Activated CD8-positive, alpha-beta memory T cell treated with anti-CD3 and anti-CD28 coated beads, Interleukin-2, amount 50 U/mL, for 4 hours (primary cell): ENCODE data around the gene HSPE1.
"Not testable (repeated sequence)": the region's sequence is repeated elsewhere in the genome, so short reads cannot be mapped to it uniquely, and the experiment has no call there.

ENCODE experiments used
- DNase-seq: peaks from one replicate; pipeline ENCODE4 v3.0.0-alpha.2; 2020

The HSPE1 gene

DNA sequence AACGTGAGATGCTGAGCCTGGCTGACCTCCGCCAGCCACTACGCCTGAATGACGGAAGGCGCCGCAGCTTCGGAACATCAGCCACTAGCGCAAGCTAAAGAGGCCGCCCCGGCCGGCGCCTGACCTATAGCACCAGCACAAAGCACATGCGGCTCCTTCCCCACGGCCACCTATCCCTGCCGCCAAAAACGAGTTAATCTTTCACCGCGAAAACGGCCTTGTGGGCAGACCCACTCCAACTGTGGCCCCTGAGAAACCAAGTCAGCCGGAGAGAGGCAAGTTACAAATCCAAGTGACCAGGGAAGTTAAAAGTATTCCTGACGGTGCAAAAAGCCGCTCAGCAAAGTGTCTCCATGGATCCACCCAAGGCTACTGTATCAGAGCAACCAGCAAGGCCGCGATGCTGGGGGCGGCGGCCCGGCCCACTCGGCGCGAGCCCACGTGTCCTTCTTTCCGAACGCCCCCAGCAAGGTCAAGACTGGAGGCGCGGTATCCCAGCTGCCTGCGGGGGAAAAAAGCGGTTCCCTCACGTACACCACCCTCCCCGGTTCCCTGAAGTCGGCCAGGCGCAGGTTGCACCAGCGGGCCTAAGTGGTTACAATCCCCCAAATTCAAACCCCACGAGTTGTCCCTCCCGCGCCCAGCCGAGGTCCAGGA, 1.1 kb upstream of the HSPE1 start:
- DNase-seq, result peak; percentile 50

DNA sequence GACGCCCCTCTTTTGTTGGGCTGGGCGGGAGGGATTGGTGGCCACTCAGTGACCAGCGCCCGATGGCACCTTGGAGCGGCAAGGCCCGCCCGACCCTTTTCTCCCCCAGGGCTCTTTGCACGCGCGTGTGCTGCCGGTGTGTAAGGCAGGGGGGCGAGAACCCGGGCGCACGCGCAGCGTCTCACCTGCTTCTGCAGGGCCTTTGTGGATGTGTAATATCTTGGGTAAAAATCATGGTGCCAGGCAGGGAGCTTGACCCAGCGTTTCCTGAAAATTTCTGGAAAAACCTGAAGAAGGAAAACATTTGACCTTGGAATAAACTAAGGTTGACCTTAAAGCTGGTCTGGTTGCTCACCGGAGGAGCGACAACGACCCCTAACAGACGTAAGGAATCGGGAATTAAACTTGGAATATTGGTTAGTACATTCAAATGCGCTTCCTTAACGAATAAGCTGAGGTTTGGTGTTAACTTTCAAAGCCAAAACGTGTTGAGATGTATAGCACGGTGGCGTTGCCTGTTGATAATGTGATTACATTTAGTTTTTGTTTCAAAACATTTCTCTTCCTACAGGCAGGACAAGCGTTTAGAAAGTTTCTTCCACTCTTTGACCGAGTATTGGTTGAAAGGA, 438 bp downstream of the HSPE1 start:
- no peak for DNase-seq

- no peak for DNase-seq
These were observed 2.0 kb downstream of the HSPE1 start for GRCh38 chr2:197502201-197502600.

DNA sequence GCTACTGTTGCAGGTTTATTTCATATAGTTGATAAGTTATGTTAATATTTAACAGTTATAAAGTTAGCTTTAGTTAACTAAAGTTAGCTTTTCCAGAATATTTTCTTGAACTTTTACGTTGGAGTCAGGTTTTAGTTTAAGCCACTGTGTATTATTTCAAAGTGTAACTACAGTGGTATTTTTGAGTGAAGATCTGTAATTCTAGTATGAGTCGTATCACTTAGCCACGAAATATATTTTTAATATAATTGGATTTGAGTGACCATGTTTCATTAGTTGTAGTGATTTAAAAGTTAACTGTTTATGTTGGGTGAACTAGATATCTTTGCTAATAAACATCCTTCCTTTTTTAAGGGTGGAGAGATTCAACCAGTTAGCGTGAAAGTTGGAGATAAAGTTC, 2.5 kb downstream of the HSPE1 start:
- DNase-seq, result no peak

- DNase-seq, result no peak
These were observed 3.8 kb downstream of the HSPE1 start for GRCh38 chr2:197504000-197504399.

DNA sequence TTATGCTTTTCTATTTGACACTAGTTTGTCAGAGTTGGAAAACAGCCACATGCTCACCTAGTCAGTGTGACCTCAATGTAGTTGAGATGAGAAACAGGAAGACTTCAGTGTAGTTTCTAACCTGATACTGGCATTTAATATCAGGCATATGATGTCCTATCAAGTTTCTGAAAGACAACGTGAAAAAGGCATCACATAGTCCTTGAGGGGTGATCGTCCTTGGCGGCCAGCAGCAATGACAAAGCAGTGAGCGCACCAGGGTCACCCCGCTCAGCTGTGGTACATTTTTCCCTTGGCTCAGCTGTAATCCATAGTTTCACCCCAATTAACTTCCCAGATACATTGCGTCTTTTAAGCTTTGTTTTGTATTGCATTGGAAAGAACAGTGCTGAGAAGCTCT, 4.3 kb downstream of the HSPE1 start:
- no peak for DNase-seq

DNA sequence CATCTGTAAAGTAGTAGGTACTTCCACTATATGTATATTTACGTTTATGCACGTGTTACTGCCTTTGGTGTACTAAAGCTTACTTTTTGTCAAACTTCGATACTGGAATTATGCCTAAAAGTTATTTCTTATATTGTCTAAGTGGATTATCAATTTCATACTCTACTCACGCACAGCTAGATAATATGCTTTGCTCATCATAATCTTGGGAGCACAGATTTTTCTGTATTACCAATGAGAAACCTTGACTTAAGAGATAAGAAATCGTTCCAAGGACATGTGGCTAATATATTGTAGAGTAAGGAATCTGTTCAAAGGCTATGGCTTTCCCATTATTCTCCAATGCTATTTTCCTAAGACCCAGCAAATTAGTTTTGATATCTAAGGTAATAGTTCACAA, 6.5 kb downstream of the HSPE1 start:
- DNase-seq, result no peak

GRCh38 chr2:197513915-197514314, 13.7 kb downstream of the HSPE1 start:
- no peak for DNase-seq

DNA sequence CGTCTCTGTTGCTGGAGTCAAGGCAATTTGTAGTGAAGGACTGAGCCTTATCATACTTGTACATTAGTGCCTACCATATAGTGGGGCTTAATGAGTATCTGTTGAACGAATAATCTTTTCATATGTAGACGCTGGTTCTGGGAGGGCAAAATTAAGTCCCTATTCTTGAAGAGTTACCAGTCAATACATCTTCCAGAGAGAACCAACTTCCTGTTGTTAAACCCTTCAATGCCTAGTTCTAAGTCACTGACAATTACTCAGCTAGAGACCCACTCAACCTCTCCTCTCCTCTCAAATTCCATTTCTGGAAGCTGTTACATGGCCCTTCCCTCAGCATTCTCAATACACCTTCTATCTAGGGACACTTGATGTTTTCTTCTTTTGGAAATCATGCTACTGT, 14.6 kb downstream of the HSPE1 start:
- no peak for DNase-seq

- DNase-seq, result no peak
These were observed 15.1 kb downstream of the HSPE1 start for GRCh38 chr2:197515315-197515738.

DNA sequence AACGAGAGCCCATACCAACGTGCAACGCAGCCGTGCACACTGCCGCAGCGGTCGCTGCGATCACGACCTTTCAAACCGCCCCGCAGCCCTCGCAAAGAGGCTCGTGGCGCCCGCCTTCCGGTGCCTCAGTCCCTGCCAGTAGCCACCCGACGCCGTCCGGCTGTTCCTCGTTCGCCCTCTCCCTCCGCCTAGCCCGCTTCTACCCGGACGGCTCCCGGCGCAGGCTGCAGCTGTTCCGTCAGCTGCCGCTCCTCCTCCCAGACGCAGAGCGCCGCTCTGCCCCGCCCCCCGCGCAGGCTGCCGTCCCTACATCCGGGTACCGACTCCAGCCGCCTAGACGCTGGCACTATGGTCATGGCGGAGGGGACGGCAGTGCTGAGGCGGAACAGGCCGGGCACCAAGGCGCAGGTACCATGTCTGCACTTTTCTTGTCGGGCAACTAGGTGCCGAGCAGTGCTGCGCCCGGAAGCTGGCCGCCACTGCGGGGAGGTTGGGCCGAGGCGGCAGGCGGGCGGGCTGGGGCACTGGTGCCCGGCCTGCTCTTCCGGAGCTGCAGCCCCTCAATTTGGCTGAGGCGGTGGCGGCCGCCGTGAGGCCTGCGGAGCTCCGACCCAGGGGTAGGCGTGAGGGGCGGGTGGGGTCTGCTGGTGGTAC, 15.7 kb downstream of the HSPE1 start, which contains the start of gene MOB4:
MOB4 (plus strand) TSS at position 328 of the 654 bp plus-strand sequence; CDS start at position 349, 21 bp downstream.
- DNase-seq, result peak; percentile 92

DNA sequence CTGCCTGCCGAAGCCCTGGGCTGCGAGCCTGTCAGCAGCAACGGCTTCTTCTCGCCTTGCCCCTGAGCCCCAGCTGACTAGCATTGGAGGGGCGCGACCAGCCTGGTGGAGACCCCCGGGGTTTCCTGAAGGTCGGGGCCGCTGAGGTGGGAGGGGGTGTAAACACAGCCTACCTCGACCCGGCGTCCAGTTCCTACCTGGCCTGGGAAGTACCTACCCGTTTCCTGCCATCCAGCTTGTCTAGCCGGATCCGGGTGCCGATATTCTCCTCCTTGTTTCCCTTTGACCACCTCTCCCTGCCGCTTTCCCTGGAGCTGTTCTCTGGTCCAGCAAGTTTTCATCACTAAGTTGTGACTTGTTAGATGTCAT, 16.2 kb downstream of the HSPE1 start:
- DNase-seq, result no peak

DNA sequence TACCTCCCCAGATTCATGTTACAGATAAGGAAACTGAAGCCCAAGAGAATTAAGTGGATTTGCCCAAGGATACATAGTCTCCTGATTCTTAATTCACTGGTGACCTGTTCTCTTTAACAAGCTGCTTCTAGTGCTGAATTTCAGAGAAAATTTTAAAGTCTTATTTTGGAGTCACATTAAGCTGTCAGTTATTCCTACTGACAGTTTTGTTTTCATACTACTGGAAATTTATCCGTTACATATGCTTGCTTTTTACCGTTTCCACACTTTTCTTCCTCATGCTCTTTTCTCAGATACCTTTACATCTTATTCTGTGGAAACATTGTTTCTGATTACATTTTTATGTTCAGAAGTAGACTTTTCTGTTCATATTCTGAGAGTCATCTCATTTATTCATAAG, 17.0 kb downstream of the HSPE1 start:
- DNase-seq, result no peak

GRCh38 chr2:197538412-197538811, 38.2 kb downstream of the HSPE1 start:
- no peak for DNase-seq

GRCh38 chr2:197539734-197540133, 39.6 kb downstream of the HSPE1 start:
- DNase-seq, result no peak

- DNase-seq, result no peak
These were observed 43.0 kb downstream of the HSPE1 start for GRCh38 chr2:197543206-197543605.

DNA sequence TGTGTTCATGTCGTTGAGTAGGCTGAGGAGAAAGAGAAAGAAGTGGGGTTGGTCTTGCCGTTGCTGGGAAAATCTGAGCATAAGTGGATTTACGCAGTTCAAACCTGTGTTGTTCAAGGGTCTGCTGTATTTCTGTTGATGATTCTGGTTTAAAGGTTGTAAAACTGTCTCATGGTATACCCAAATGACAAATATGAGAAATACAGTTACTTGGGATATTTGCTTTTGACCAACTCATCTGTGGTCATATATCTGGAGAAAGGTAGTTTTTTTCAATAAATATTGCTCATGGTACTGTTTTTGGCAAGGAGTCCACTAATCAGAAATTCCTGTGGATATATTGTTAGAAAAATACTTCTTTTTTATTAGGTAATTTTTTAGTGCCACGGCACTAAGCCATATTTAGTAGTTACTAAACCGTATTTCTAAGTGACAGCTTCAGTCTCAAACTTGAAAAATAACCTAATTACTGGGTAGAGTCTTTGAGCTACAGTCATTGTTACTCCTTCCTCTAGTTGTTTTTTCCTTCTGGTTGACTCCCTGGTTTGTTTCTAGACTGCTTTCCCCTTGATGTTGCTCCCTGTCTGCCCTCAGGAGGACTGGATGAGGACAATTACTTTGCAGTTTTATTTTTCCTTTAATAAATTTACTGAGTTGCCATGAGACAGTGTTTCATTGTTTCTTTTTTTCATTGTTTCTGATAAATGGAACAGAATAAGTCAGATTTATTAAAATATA, 47.2 kb downstream of the HSPE1 start:
- no peak for DNase-seq

DNA sequence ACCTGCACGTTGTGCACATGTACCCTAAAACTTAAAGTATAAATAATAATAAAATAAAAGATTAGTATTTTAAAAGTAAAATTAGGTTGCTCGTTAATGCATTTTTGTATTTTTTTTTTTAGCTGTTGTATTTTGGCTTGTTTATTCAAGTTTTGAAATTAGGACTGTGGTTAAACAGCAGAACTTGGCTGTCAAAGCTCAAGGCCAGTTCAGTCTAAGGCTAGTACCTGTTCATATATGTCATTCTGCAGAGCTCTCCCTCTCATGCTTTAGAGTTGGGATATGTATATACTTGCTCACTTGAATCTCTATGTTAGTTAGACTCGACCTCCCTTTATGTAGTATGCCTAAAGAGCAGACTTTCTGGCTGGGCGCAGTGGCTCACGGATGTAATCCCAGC, 48.4 kb downstream of the HSPE1 start:
- no peak for DNase-seq

DNA sequence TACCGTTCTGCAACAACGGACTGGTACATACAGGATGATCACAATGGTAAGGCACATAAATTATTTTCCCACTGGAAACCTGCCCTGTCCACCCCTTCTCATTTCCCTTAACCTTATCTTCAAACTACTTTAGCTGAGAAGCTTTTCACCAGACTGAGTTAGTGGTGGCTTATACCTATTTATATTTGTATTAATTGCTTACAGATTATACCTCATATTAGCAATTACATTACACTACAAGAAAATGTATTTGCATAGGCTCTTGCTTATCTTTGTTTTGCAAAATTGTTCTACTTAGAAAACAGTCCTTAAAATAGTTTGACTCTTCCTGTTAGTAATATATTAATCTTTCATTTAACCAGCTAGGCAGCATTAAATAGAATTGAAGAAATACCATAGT, 51.1 kb downstream of the HSPE1 start:
- DNase-seq, result not testable (repeated sequence)
